ENCODE results near the gene BRD9.
"Not testable (repeated sequence)": the region's sequence is repeated elsewhere in the genome, so short reads cannot be mapped to it uniquely, and the experiment has no call there.

The BRD9 gene

DNA sequence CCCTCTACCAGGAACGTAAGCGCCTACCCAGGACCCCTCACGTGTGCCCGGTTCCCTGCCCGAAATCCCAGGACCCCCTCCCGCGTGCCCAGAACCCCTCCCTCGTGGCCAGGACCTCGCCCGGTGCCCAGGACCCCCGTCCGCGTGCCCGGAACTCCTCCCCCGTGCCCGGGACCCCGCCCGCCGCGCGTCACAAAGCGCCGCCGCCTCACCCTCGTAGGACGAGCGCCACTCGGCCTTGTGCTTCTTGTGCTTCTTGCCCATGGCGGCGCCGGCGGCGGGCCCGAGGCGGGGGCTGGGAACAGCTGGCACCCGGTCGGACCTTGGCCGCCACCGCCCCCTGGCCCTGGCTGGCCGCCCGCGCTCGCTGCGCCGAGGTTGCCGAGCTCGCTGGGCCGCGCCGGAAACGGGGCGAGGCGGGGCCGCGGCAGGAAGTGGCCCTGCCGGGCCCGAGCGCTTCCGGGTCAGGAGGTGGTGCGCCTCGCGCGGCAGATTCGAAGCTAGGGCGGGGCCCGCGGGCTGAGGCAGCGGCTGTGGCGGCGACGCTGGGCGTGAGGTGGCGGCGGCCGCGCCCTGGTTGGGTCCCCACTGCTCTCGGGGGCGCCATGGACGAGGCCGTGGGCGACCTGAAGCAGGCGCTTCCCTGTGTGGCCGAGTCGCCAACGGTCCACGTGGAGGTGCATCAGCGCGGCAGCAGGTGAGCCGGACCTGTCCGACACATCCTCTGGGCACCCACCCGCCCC is at the start of gene BRD9, which contains the start of gene TRIP13:
Gene BRD9 (minus strand): TSS at position 408 of the 743 bp plus-strand sequence. CDS start 144 bp downstream, at position 264.
Gene TRIP13 (plus strand): TSS at position 491 of the 743 bp plus-strand sequence. CDS start 115 bp downstream, at position 606.
- peak; percentile 89 for DNase-seq

DNA sequence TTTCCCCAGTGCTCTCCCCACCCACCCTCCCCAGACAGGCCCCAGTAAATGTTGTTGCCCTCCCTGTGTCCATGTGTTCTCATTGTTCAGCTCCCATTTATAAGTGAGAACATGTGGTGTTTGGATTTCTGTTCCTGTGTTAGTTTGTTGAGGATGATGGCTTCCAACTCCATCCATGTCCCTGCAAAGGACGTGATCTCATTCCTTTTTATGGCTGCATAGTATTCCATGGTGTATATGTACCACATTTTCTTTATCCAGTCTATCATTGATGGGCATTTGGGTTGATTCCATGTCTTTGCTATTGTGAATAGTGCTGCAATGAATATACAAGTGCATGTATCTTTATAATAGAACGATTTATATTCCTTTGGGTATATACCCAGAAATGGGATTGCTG is 48.1 kb upstream of the BRD9 start:
- not testable (repeated sequence) for DNase-seq

DNA sequence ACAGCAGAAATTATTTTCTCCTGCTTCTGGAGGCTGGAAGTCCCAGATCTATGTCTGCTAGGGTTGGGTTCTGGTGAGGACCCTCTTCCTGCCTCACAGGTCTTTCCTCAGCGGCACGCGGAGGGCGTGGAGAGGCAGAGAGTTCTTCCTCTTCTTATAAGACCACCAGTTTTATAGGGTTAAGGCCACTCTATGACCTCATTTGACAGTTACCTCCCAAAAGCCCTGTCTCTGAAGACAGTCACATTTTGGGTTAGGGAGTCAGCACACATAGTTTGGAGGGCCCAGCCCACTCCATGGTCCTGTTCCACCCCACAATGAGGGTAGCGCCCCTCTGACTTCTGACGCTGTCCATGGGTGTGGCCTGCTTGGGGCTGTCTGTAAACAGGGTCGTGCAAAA is 46.8 kb upstream of the BRD9 start:
- DNase-seq: no peak

DNA sequence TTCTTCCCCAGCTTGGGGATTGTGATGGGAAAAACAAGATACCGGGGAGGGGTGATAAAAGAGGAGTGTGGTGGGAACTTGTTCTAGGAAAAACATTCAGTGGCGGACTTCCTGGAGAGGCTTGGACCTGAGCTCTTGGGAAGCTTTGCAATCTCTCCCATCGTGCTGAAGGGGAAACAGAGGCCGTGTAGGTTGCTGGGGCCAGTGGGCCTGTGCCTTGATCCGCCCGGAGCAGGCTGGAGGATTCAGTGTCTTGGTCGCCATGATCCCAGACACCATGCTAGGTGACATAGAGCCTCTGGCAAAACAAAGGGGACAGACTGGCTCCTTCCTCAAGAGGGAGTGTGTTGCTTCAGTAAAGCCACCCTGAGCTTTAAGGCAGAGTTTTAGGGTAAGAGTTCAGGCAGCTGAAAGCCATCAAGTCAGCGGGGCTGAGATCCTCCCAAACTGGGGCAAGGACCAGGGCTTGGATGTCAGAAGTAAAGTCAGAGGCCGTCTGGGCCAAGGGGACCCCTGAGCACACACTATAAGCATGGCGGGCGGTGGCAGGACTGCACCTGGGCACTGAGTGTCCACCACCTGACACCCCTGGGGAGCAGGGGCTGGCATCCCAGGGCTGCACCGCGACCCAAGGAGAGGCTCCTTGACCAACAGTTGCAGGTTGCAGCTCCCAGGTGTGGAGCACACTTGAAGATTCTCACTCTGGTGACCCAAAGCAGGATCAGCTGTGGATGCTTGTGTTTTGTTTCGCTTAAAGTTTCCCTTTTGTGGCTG is 44.7 kb upstream of the BRD9 start:
- DNase-seq: no peak

DNA sequence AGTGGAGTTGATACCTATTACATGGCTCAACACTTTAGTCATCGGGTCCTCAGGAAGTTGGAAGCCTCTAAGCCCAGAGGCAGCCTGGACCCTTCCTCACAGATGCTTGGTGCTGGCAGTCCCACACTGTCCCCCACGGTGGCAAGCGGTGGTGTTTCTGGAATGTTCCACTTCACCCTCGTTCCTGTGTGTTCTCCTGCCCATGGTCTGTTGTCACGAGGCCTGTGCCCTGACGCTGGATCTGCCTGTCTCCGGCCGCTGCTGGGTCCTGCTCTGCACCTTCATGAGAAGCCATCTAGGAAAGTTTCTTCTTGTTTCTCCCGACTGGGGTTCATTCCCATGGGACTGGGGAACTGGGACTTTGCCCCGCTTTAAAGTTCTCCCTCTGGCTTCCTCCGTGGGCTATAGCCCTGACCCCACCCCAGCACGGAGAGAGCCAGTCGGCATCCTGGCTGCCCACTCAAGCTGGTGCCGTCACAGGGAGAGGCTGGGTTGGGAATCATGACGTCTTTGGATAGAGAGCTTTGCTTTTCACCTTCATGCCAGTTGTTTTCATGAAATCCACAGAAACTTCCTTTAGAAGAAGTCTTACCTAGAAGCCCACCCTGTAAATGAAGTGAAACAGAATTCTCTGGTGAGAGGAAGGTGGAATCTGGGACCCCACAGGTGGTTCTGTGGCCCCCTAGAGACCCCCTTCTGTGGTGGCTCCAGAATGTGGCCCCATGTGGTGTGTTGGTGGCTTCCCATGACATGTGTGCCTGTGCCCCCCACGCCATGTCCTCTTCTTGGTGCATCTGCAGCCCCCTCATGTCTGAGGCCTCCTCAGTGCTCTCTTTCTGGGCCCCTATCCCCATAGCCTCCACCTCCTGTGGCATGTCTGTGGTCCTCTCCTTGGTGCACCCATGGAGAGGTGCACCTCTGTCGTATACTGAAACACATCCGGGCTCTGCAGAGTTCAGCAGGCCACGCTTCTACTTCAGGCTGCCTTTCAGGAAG is 43.8 kb upstream of the BRD9 start:
- DNase-seq: no peak

DNA sequence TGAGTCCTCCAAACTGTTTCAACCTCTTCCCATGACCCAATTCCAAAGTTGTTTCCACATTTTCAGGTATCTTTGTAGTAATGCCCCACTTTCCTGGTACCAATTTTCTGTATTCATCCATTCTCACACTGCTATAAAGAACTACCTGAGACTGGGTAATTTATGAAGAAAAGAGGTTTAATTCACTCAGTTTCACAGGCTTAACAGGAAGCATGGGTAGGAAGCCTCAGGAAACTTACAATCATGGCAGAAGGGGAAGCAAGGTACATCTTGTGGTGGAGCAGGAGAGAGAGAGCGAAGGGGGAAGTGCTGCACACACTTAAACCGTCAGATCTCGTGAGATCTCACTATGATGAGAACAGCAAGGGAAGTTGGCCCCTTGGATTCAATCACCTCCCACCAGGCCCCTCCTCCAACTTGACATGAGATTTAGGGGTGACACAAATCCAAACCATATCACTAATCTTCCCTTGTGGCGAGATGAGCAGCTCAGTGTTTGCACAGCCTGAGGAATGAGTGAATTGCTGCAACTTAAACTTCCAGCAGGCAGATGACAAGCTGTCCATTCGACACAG is 43.0 kb upstream of the BRD9 start:
- DNase-seq: no peak

DNA sequence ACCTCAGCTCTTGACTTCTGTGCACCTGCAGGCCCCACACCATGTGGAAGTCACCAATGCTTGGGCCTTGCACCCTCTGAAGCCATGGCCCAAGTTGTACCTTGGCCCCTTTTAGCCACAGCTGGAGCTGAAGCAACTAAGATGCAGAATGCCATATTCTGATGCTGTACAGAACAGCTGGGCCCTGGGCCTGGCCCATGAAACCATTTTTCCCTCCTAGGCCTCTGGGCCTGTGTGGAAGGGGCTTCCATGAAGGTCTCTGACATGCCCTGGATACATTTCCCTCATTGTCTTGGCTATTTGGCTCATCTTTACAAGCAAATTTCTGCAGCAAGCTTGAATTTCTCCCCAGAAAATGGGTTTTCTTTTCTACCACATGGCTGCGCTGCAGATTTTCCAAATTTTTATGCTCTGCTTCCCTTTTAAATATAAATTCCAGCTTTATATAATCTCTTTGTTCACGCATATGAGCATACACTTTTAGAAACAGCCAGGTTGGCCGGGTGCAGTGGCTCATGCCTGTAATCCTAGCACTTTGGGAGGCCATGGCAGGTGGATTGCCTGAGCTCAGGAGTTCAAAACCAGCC is 41.9 kb upstream of the BRD9 start:
- not testable (repeated sequence) for DNase-seq

DNA sequence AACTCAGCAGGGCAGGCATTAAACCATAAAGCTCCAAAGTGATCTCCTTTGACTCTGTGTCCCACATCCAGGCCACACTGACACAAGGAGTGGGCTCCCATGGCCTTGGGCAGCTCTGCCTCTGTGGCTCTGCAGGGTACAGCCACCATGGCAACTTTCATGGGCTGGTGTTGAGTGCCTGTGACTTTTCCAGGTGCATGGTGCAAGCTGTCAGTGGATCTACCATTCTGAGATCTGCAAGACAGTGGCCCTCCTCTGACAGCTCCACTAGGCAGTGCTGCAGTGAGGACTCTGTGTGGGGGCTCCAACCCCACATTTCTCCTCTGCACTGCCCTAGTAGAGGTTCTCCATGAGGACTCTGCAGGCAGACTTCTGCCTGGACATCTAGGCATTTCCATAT is 41.4 kb upstream of the BRD9 start:
- DNase-seq: not testable (repeated sequence)

DNA sequence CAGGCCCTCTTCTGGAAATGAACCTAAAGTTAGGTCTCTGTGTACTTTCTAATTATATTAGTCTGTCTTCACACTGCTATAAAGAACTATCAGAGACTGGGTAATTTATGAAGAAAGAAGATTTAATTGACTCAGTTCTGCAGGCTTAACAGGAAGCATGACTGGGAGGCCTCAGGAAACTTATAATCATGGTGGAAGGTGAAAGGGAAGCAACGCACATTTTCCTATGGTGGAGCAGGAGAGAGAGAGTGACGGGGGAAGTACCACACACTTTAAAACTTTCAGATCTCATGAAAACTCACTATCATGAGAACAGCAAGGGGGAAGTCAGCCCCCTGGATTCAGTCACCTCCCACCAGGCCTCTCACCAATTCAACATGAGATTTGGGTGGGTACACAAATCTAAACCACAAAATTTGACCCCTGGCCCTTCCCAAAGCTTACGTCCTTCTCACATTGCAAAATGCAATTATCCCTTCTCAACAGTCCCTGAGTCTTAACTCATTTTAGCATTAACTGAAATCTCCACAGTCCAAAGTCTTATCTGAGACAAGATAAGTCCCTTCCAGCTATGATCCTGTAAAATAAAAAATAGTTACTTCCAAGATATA is 40.8 kb upstream of the BRD9 start:
- no peak for DNase-seq

DNA sequence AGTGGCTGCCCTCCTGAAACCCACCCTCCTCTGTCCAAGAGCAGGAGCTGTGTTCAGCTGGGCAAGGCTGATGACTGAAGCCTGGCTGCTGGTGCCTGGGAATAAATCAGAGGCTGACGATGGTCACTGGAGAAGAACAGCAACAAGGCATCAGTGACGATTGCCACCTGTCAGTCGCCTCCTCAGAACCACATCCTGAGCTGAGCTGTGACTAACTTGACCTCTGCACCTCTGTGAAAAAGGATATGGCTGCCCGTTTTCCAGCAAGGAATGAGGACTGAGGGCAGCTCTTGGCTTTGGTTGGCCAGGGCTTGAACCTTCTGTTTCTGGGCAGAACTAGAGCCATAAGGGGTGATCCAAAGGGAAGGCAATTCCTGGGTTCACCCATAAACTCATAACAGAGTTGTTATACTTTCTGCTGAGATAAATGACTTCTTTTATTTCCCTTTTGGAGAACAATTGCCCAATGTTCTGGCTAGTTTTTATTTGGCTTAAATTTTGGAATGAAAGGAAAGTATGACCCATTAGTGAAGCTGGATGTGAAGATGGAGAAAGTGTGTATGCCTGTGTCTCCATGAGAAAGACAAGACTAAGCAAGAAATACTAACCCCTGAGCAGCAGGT is 40.1 kb upstream of the BRD9 start:
- DNase-seq: no peak

DNA sequence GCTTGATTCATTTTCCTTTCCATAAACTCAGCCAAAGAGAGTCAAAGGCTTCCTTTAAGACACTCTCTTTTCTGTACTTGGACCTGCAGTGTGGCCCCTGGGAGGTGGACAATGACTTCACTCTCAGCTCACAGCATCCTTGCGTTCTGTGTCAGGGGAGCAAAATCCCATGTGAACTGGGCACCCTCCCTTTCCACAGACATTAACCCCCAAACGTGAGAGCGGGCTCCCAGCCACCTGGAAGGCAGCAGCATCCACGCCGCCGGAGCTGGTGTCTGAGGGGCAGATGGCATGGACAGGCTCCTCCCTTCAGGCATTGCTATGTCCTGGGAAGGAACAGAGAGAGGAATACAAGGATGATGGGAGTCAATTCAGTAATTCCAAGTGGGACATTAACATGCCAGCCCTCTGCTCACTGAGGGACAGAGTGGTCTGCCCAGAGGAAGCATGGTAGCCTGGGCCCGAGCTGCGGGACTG is 39.6 kb upstream of the BRD9 start:
- no peak for DNase-seq

DNA sequence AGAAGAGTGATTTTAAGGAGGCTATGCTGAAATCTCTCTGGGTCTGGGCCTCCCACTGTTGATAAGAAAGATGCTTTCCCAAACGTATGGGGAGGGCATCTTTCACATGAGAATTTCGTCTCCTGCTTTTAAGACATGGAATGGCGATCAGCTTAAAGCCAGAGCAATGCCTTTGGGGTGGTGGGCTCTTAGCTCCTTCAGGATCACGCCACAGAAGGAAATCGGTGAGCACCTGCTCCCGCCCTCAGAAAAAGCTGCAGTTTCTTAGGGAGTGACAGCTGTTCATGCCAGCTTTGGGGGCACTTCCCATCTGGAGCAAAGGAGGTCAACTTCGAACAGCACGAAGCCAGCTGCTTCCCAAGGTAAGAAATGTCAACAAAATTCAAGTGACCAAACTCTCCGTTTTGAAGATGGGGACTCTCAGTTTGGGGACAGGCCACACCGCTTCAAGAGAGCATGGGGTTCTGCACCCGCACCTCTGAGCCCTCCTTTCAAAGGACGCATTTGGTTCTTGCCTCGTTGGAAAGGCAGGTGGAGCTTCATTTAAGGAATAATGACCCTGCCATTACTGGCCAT is 39.1 kb upstream of the BRD9 start:
- DNase-seq: no peak

DNA sequence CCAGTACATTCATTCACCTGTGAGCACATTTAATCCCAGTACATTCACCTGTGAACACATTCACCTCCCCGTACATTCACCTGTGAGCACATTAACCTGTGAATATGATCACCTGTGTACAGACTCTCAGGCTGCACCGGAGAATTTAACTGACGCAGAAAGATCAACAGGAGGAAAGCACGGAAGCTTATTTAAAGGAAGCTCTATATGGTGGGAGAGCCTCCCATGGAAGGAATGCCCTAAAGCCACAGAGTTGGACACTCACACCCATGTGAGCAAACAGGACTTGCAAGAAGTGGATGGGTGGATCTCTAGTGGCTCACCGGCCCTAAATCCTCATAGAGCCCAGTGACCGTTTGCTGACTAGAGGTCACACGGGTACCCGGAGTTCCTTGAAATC is 38.3 kb upstream of the BRD9 start:
- no peak for DNase-seq

DNA sequence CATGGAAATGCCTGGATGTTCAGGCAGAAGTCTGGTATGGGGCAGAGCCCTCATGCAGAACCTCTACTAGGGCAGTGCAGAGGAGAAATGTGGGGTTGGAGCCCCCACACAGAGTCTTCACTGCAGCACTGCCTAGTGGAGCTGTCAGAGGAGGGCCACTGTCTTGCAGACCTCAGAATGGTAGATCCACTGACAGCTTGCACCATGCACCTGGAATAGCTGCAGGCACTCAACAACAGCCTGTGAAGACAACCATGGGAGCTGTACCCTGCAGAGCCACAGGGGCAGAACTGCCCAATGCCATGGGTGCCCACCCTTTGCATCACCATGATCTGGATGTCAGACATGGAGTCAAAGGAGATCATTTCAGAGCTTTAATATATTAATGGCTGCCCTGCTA is 37.0 kb upstream of the BRD9 start:
- DNase-seq: no peak

DNA sequence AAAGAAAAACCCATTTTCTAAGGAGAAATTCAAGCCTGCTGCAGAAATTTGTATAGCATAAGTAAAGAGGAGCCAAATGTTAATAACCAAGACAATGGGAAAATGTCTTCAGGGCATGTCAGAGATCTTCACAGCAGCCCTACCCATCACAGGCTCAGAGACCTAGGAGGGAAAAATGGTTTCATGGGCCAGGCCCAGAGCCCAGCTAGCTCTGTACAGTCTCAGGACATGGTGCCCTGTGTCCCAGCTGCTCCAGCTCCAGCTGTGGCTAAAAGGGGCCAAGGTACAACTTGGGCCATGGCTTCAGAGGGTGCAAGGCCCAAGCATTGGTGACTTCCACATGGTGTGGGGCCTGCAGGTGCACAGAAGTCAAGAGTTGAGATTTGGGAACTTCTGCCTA is 36.6 kb upstream of the BRD9 start:
- DNase-seq: not testable (repeated sequence)

DNA sequence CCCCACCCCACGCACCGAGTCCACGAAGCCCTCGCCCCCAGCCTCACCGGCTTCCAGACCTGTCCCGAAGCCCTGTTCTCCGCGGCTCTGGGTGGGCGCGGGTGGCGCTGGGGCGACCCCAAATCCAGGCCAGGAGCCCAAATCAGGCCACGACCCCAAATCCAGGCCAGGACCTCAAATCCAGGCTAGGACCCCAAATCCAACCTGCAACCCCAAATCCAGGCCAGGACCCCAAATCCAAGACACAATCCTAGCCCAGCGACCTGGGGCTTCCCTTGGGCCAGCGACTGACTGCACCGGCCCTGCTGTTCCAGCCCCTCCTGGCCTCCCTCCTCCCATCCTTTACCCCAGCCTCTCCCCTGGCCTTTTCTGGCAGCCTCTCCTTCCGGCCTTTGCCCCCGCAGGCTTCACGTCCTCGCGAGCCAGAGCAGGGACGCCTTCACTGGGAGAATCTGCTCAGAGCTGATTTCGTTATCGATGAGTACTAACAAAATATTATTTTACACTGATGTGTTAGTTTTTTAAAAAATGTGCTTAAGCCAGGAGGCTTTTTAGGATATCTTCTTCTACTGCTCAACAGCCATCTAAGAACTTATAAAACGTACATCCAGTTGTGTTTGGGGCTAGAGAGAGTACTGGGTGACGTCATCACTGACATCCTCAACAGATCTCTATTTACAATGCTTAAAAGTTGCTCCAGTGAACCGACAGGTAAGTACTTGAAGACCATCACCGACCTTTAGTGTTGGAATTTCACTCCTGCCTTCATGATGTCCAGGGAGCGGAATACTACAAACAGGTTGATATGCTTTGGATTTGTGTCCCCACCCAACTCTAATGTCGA is 34.8 kb upstream of the BRD9 start:
- no peak for DNase-seq

DNA sequence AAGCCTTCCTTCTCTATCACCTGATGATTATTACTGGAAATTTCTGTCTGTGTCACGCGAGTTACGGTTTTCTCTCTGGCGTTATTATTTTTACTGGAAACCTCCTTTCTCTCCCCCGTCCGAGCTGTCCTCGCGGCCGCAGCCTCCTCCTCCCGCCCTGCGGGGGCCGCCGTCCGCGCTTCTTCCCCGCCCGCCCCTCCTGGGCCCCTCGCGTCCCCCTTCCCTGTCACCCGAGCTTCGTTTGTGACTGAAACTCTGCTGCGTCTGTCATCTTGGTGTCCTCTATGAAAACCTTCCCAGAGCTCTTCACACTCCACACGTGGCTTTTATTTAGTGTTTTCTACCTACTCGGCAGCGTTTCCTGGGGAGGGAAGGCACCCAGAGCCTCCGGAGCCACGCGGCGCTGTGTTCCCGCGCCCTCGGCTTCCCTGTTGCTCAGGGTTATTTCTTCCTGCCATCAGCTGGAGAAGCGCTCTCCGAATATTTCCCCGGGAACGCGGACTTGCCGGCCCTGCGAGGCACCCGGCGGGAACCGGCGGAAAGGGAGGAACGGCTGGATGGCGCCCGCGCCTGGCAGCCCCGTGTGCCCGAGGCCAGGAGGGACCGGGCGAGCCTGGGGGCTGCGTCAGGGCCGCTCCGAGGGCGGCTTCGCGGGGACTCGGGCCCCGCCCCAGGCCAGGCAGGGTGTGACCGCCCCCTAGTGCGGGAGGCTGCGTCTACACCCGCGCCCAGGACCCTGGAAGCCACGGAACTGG is 34.0 kb upstream of the BRD9 start:
- peak; percentile 71 for DNase-seq

DNA sequence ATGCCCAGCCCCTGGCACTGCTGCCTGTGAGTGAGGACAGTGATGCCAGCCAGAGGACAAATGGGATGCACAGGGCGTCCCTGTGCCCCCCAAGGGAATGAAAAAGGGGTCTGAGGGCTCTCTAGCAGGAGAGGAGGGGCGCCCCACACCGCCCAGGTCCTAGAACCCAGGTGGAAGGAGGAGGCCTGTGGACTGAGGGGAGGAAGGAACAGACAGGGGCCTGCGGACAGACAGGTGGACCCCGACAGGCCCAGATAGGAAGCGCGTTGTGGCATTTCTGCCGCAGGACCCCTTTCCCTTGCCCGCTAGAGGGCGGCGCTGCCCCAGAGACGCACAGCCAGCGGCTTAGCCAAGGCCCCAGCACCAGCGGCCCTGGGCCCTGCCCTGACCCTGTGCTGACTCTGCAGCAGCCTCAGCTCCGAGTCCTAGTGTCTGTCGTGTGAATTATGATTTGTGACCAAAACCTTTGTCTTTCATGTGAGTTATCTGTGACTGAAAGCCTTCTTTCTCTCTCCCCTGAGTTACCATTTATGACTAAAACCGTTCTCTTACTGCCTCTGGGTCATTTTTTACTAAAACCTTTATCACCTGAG is 30.8 kb upstream of the BRD9 start:
- peak; percentile 92 for DNase-seq

Data from islet precursor cell (in vitro differentiated cells).